ENCODE data around the gene PTPRCAP.

PTPRCAP gene

DNA sequence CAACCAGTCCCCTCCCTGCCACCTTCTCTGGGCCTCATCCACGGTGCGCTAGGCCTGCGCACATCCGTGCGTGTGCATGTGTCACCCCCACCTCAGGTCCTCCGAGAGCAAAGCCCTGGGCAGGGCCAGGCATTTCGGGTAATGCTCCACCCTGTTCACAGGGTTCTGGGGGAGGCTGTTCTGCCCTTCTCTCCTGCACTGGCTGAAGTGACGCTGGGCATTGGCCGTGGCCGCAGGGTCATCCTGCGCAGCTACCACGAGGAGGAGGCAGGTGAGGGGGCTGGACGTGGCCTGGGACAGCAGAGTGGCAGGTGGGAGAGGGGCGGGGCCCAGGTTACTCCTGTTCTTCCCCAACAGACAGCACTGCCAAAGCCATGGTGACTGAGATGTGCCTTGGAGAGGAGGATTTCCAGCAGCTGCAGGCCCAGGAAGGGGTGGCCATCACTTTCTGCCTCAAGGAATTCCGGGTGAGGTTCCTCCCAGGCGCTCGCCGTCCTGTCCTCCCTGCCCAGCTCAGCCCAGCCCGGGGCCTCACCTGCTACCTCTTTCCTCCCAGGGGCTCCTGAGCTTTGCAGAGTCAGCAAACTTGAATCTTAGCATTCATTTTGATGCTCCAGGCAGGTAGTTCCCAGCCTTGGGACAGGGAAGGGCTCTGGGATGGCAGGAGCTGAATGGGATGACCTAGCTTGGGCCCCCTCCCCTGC lies 41.8 kb downstream of the PTPRCAP start:
- no peak for DNase-seq (ENCODE audit: low spot score)

DNA sequence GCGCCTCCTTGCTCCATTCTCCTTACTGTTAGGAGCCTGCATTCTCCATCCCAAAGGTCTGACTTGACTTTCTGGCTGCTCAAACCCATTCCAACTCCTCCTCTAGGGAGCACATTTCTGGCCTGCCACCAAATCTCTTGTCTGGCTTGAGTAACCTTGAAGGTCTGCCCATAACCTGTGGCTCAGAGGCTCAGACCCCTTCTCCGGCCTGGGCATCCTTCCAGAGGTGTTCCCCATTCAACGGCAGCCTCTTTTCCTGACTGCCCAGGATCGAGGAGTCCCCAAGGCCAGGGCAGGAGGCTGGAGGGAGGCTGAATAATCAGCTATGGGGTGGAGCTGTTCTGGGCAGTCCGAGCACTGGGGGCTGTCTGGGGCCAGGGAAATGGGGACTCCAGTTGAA lies 43.5 kb downstream of the PTPRCAP start:
- DNase-seq (ENCODE audit: low spot score) = no peak

DNA sequence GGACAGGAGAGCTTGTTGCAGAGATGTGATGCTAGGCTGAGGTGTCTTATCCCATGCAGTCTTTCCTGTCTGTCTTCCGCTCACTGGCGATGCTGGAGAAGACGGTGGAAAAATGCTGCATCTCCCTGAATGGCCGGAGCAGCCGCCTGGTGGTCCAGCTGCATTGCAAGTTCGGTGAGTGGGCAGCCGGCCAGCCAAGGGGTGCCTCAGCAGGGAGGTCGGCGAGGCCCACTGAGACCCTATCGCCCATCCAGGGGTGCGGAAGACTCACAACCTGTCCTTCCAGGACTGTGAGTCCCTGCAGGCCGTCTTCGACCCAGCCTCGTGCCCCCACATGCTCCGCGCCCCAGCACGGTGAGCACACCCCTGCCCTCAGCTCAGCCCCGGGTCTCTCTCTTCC lies 44.0 kb downstream of the PTPRCAP start:
- DNase-seq (ENCODE audit: low spot score) = no peak

DNA sequence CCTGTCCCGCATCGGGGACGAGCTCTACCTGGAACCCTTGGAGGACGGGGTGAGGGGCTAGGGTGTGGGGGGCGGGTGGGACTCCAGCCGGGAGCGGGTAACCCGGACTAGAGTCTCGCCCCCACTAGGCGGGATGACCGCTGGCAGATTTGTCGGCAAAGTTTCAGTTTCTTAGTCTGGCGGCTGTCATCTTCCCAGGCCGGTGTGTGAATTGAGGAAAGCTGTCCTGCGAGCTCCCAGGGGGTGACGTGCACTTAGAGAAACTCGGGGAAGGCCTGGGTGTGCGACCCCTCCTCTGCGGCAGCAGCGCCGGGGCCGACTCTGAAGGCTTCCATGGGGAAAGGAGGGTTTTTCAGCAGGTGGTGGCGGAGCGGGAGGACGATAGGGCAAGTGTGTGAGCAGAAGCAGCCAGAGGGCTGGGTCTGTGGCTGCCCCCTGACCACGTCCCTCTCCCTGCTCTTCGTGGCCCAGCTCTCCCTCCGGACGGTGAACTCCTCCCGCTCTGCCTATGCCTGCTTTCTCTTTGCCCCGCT lies 45.2 kb downstream of the PTPRCAP start:
- no peak for DNase-seq (ENCODE audit: low spot score)

DNA sequence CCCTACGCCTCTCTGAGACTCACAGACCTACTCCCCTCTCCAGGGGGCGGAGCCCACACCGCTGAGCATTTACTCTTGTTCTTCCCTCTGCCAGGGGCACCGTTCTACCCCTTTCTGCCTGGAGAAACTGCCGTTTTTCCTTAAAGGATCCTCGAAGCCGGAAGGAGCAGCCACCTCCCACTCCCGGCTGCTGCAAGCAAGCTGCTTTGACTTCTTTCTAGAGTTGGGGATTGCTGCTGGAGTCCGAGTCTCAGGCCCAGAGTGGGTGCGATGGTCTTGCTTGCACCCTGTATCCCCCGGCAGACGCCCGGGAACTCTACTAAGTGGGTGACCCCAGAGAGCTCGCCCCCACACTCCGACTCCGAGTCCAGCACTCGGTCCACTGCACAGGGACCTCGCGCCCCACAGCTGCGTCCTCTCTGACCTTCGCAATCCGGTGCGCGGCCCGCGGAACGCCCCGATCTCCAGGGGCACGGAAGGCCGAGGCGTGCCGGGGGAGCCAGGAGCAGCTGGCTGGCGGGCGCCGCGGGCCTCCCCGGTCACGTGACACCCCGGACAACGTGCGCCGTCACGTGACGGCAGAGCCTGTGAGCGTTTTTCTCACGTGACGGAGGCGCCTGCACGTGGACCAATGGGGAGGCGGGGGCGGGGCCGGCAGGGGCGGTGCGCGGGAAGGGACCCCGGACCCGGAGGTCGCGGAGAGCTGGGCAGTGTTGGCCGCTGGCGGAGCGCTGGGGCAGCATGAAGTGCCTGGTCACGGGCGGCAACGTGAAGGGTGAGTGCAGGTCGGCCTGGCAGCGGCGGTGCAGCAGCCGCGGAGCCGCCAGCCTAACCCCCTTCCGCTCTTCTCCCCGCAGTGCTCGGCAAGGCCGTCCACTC lies 45.9 kb downstream of the PTPRCAP start, which contains the start of gene RAD9A:
Gene RAD9A (plus strand): TSS at position 683 of the 879 bp plus-strand sequence. CDS start 59 bp downstream, at position 742.
- peak; percentile 98 for DNase-seq (ENCODE audit: low spot score)

DNA sequence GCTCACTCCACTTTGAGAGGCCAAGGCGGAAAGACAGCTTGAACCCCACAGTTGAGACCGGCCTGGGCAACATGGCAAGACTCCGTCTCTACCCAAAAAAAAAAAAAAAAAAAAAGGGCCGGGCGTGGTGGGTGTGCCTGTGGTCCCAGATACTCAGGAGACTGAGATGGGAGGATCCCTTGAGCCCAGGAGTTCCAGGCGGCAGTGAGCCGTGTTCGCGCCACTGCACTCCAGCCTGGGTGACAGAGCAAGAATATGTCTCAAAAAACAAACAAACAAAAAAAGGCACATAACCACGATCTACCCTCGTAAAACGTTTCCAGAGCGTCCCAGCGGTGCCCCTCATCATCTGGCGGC lies 46.6 kb downstream of the PTPRCAP start:
- no peak for DNase-seq (ENCODE audit: low spot score)

DNA sequence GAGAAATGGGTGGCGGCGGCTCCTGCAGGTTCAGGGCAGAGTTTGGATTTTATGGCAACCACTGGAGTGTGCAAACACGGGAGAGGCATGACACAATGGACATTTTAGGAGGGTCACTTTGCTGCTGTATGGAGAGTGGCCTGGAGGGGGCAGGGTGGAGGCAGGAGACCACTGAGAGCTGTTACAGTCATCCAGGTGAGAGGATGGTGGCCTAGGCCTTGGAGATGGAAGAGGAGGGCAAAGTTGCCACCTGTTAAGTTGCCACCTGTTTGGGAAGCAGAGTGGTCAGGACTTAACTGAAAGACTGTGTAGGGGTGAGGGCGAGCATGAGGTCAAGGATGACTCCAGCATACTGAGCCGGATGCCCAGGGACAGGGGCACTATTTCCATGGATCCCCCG lies 48.0 kb downstream of the PTPRCAP start:
- no peak for DNase-seq (ENCODE audit: low spot score)

DNA sequence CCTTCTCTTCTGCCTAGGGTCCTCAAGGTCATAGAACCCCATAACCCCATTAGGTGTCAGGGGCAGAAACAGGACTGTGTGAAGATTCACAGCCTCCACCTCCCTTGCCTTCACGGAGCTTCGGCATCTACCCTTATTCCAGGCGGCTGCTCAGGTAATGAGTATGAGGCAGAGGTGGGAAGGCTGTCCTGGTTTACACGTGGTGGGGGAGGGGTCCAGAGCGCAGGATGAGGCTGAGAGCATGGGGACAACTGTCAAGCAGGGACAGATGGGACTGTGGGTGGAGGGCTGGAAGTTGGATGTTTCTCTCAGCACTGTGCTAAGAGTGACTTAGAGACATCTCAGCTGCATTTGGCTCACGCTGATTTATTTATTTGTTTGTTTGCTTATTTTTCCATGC lies 50.0 kb downstream of the PTPRCAP start:
- DNase-seq (ENCODE audit: low spot score) = no peak

DNA sequence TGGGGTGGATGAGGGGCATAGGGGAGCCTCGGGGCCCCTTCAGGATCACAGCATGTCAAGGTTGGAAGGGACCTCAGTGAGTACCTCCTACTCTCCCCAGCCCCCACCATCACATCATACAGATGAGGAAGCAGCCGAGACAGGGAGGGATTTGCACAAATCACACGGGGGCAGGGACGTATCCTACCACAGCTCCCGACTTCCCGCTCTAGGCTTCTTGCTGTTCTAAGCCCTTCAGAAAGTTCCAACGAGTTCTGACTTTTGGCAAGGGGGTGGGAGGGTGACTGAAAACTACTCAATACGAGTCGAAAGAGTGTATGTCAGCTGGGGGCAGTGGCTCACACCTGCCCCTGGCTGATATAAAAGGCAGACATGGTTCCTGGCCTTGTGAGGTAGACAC lies 50.4 kb downstream of the PTPRCAP start:
- DNase-seq (ENCODE audit: low spot score) = no peak

All from AG20443 (cell line).